Amniotic epithelial cell (primary cell): ENCODE measurements around the gene ARAP3.
"Not testable (repeated sequence)": the region's sequence is repeated elsewhere in the genome, so short reads cannot be mapped to it uniquely, and the experiment has no call there.

Experiments
- DNase-seq: peaks from one replicate; pipeline ENCODE4 v3.0.0-alpha.2; 2010; ENCODE audit warnings: low read depth

The ARAP3 gene

GRCh38 chr5:141613344-141613743 is 68.7 kb downstream of the ARAP3 start:
- DNase-seq, result no peak

GRCh38 chr5:141611289-141611688 is 70.7 kb downstream of the ARAP3 start:
- peak; percentile 35 for DNase-seq

- DNase-seq, result not testable (repeated sequence)
These were observed 72.1 kb downstream of the ARAP3 start for GRCh38 chr5:141609921-141610320.

GRCh38 chr5:141609044-141609443 is 73.0 kb downstream of the ARAP3 start:
- DNase-seq, result no peak

DNA sequence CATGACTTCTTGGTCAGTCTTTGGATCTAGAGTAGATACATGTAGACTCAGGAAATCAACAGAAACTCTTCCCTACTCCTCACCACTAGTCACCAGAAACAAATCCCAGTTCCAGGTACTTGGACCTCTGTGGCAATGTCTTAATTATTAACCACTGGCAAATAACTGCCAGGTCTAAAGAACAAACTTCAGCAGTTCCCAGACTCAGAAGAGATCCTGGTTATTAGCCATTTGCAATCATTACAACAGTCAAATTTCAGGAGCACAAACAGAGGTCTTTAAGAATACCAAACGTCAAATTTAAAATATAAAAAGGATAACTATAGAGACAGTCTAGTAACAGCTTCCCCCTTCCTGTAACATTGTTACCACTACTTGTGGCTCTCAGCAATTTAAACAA is 73.5 kb downstream of the ARAP3 start:
- no peak for DNase-seq

DNA sequence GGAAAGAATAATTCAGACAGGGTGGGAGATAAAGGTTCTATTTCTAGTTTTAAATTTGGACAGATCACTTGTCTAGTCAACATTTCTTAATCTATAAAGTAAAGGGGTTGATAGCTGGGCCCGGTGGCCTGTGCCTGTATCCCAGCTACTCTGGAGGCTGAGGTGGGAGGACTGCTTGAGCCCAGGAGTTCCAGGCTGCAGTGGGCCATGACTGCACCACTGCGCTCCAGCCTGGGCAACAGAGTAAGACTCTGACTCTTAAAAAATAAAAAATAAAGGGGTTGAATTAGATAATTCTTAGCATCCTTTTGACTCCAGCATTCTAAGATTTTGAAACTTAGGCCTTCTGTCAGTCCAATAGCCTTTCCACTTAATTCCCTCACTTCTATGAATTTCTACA is 74.0 kb downstream of the ARAP3 start:
- no peak for DNase-seq

- no peak for DNase-seq
These were observed 76.3 kb downstream of the ARAP3 start for GRCh38 chr5:141605523-141606277.

- DNase-seq, result peak; percentile 94
These were observed 77.9 kb downstream of the ARAP3 start for GRCh38 chr5:141603923-141604717.
